Astrocyte (in vitro differentiated cells and primary cell): ENCODE results near the gene STRA8. TPM values are rescaled to one million over a fixed set of nuclear protein-coding genes. Genes with fewer than 3 reads are reported as not detected.

Experiments used
- microRNA-seq: library from miRNA; unstranded; fragments of <30 nt; microRNA quantifications from one replicate; pipeline ENCODE4 v1.2.0, GENCODE V29; 2020
- total RNA-seq: library from RNA; stranded (reverse); gene quantifications from 2 replicates; pipeline ENCODE4 v1.2.1, GENCODE V29; 2021

STRA8 gene
- total RNA-seq, 1 donor from 2014 or later = not detected

Small RNAs within 50 kb of the gene (microRNA-seq; reads per million reads assigned to microRNA genes)
- not detected for gene MIR6509

Other genes with a start within 250 kb of the STRA8 start
- 0.72 and 0.91 TPM in 2 replicates for gene AGBL3, start 247.3 kb upstream of the STRA8 start, total RNA-seq
- 0.27 and 0.62 TPM in 2 replicates for gene TMEM140, start 85.8 kb upstream of the STRA8 start, total RNA-seq
- gene CYREN, start 63.1 kb upstream of the STRA8 start, total RNA-seq = 31.0 and 33.7 TPM in 2 replicates
- gene WDR91, start 22.3 kb upstream of the STRA8 start, total RNA-seq = 5.5 and 6.6 TPM in 2 replicates